Neural progenitor cell (in vitro differentiated cells): Measurements from ENCODE around the gene BCOR.

Experiments used
- EZH2phosphoT487 ChIP-seq: fragments of 200-600 bp; sonication (generic); IDR thresholded peaks from 2 replicates; pipeline ENCODE4 v1.6.1; 2017; ENCODE audit warnings: antibody characterized with exemption
- TF ChIP-seq, protein P1 (sequence below): fragments of 200-600 bp; sonication (generic); IDR thresholded peaks from 2 replicates; pipeline ENCODE4 v1.5.1; 2017; ENCODE audit warnings: antibody characterized with exemption, mild to moderate bottlenecking

DNA sequence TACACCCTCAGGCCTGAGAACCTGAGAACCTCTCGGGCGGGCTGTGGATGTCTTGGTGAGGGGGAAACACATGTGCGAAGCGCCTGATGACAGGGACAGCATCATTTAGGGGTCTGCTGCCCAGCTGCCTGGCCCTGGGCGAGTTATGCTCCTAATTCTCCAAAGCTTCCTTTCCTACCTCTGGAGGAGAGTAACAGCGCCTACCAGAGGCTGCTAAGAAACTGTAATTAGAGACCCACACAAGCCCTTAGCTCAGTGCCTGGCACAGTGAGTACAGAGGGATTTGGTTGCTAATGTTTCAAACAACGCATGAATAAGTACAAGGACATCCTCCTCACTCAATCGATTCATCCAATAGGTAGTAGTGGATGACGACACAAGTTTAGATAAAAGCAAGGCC lies 40.4 kb downstream of the BCOR start:
- TF ChIP-seq, protein P1, sequence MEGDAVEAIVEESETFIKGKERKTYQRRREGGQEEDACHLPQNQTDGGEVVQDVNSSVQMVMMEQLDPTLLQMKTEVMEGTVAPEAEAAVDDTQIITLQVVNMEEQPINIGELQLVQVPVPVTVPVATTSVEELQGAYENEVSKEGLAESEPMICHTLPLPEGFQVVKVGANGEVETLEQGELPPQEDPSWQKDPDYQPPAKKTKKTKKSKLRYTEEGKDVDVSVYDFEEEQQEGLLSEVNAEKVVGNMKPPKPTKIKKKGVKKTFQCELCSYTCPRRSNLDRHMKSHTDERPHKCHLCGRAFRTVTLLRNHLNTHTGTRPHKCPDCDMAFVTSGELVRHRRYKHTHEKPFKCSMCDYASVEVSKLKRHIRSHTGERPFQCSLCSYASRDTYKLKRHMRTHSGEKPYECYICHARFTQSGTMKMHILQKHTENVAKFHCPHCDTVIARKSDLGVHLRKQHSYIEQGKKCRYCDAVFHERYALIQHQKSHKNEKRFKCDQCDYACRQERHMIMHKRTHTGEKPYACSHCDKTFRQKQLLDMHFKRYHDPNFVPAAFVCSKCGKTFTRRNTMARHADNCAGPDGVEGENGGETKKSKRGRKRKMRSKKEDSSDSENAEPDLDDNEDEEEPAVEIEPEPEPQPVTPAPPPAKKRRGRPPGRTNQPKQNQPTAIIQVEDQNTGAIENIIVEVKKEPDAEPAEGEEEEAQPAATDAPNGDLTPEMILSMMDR = peak; percentile 53
- no peak for TF ChIP-seq EZH2phosphoT487
